Measurements from ENCODE around the gene CNTD1. TPM values are rescaled to one million over a fixed set of nuclear protein-coding genes. Genes with fewer than 3 reads are reported as not detected.
A peak's percentile ranks its signal among the peaks of the same experiment; 100 is the strongest.
"Not testable (repeated sequence)": the region's sequence is repeated elsewhere in the genome, so short reads cannot be mapped to it uniquely, and the experiment has no call there.

CNTD1 gene
- polyA plus RNA-seq, 4 donors, result 1.4 to 3.6 (median 2.3) TPM

DNA sequence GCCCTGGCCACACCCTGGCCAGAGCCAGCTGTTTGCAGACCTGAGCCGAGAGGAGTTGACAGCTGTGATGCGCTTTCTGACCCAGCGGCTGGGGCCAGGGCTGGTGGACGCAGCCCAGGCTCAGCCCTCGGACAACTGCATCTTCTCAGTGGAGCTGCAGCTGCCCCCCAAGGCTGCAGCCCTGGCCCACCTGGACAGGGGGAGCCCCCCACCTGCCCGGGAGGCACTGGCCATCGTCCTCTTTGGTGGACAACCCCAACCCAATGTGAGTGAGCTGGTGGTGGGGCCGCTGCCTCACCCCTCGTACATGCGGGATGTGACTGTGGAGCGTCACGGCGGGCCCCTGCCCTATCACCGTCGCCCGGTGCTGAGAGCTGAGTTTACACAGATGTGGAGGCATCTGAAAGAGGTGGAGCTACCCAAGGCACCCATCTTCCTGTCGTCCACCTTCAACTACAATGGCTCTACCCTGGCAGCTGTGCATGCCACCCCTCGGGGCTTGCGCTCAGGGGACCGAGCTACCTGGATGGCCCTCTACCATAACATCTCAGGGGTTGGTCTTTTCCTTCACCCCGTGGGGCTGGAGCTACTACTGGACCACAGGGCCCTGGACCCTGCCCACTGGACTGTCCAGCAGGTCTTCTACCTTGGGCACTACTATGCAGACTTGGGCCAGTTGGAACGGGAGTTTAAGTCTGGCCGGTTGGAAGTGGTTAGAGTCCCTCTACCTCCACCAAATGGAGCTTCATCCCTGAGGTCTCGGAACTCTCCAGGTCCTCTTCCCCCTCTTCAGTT lies 46.3 kb downstream of the CNTD1 start:
- no peak for DNase-seq (ENCODE audit: low read depth in 4 of 4, low spot score in 3 of 4)

DNA sequence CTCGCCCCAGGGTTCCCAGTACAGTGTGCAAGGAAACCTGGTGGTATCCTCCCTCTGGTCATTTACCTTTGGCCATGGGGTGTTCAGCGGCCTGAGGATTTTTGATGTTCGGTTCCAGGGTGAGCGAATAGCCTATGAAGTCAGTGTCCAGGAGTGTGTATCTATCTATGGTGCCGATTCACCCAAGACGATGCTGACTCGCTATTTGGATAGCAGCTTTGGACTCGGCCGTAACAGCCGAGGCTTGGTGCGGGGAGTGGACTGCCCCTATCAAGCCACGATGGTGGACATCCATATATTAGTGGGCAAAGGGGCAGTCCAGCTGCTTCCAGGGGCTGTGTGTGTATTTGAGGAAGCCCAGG lies 46.9 kb downstream of the CNTD1 start:
- DNase-seq (ENCODE audit: low read depth in 4 of 4, low spot score in 3 of 4), result no peak

GRCh38 chr17:42845918-42846593 lies 47.4 kb downstream of the CNTD1 start:
- no peak for DNase-seq (ENCODE audit: low read depth in 4 of 4, low spot score in 3 of 4)

DNA sequence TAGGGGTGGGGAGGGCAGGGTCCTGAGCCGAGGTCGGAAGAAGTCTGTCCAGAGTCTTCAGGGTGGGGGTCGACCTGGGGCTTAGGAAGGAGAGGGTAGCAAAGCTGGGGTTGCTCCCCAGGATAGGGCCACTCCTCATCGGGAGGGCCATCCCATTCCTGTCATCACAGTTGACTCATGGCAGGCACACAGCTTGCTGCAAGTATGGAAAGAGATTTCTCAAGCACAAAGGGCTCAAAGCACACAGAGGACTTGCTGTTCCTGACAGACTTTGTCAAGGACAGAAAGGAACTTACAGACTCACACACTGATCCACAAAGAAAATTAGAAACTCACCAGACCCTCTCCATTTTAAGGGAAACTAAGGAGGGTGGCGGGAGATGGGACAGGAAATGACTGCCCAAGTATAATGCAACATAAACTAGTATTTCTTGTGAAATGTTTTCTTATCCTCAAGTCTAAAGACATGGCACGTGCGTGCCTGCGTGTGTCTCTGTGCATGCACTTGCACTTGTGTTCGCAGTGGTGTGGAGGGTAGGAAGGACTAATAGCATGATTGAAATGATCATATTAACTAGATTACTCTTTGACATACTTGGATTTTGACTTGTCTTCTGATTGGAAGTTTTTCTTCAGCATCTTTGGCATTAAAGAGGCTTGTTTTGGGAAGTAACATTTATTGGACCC lies 48.1 kb downstream of the CNTD1 start:
- no peak for DNase-seq (ENCODE audit: low read depth in 4 of 4, low spot score in 3 of 4)

DNA sequence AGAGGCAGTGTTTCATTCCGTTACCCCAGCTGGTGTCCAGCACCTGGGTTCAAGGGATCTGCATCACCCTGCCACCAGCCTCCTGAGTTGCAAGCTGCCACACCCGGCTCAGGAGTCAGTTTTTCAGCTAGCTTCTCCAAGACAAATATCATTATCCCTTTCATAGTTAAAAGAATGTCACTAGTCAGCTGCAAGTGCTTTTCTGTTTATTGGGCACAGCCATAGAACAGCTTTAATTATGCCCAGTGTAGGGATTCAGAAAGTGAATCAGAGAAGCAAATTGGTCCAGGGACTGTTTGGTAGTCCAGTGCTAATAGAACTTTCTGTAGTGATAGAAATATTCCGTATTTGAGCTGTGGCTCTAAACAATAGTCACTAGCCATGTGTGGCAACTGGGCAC lies 49.4 kb downstream of the CNTD1 start:
- DNase-seq (ENCODE audit: low read depth in 4 of 4, low spot score in 3 of 4), result no peak

DNA sequence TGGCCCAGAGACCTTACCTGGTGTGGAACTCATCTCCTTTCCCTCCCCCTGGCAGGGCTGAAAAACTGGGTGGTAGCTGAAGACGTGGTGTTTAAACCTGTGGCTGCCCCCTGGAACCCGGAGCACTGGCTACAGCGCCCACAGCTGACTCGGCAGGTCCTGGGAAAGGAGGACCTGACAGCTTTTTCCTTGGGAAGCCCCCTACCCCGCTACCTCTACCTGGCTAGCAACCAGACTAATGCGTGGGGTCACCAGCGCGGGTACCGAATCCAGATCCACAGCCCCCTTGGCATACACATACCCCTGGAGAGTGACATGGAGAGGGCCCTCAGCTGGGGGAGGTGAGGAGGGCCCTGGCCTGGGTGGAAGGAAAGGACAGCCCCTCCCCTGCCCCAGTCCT lies 50.4 kb downstream of the CNTD1 start:
- no peak for DNase-seq (ENCODE audit: low read depth in 4 of 4, low spot score in 3 of 4)

DNA sequence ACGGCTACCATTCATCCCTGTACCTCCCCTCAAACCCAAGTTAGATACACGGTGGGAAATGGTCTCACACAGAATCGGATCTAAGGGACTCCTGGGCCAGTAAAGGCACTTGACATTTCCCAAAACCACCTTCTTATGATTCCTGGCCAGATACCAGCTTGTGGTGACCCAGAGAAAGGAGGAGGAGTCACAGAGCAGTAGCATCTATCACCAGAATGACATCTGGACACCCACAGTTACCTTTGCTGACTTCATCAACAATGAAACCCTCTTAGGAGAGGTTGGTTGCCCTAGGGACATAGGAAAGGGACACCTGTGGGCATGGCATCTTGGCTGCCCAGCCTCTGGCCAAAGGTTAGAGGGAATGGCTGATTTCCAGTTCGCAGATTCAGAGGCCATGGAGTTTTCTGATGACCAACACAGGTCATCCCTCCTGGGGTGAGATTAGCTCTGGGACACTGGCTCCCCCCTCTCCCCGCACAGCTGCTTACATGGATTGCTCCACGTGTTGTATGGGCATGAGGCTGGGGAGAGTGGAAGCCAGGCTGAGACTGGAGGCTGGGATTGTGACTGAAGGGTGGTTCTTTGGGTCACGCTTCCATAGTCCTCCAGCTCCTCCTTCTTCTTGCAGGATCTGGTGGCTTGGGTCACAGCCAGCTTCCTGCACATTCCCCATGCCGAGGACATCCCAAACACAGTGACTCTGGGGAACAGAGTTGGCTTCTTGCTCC lies 51.0 kb downstream of the CNTD1 start:
- peak in 1 of 4 donors; percentile 12 for DNase-seq (ENCODE audit: low read depth in 4 of 4, low spot score in 3 of 4)

GRCh38 chr17:42850954-42851353 lies 52.3 kb downstream of the CNTD1 start, which contains the start of gene AOC3:
AOC3 (plus strand) TSS chr17:42851199; CDS start chr17:42851344, 145 bp downstream.
- no peak for DNase-seq (ENCODE audit: low read depth in 4 of 4, low spot score in 3 of 4)

DNA sequence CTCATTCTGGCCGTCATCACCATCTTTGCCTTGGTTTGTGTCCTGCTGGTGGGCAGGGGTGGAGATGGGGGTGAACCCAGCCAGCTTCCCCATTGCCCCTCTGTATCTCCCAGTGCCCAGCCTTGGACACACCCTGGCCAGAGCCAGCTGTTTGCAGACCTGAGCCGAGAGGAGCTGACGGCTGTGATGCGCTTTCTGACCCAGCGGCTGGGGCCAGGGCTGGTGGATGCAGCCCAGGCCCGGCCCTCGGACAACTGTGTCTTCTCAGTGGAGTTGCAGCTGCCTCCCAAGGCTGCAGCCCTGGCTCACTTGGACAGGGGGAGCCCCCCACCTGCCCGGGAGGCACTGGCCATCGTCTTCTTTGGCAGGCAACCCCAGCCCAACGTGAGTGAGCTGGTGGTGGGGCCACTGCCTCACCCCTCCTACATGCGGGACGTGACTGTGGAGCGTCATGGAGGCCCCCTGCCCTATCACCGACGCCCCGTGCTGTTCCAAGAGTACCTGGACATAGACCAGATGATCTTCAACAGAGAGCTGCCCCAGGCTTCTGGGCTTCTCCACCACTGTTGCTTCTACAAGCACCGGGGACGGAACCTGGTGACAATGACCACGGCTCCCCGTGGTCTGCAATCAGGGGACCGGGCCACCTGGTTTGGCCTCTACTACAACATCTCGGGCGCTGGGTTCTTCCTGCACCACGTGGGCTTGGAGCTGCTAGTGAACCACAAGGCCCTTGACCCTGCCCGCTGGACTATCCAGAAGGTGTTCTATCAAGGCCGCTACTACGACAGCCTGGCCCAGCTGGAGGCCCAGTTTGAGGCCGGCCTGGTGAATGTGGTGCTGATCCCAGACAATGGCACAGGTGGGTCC lies 52.9 kb downstream of the CNTD1 start:
- DNase-seq (ENCODE audit: low read depth in 4 of 4, low spot score in 3 of 4), result not testable (repeated sequence)

DNA sequence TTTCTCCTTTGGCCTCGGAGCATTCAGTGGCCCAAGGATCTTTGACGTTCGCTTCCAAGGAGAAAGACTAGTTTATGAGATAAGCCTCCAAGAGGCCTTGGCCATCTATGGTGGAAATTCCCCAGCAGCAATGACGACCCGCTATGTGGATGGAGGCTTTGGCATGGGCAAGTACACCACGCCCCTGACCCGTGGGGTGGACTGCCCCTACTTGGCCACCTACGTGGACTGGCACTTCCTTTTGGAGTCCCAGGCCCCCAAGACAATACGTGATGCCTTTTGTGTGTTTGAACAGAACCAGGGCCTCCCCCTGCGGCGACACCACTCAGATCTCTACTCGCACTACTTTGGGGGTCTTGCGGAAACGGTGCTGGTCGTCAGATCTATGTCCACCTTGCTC lies 53.7 kb downstream of the CNTD1 start:
- DNase-seq (ENCODE audit: low read depth in 4 of 4, low spot score in 3 of 4), result no peak

DNA sequence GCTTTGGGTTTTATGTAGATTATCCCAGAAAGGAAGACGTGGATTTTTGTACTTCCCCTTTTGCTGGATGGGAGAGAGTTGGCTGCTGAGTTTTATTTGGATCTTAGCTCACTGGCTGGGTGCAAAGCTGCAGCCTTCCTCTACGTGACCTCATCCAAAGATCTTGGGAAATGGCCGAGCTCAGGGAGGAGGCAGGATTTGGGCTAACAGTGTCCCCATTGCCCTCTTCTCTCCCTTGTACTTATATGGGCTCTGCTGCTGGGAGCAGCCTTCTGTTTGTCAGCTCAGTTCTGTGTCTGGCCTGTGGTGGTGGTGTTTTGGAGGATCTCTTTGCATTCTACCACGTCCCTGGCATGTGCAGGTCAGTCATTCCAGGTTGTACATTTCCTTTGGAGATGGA lies 54.3 kb downstream of the CNTD1 start:
- no peak for DNase-seq (ENCODE audit: low read depth in 4 of 4, low spot score in 3 of 4)

GRCh38 chr17:42853597-42853967 lies 54.9 kb downstream of the CNTD1 start:
- no peak for DNase-seq (ENCODE audit: low read depth in 4 of 4, low spot score in 3 of 4)

GRCh38 chr17:42853968-42854790 lies 55.5 kb downstream of the CNTD1 start:
- no peak for DNase-seq (ENCODE audit: low read depth in 4 of 4, low spot score in 3 of 4)

DNA sequence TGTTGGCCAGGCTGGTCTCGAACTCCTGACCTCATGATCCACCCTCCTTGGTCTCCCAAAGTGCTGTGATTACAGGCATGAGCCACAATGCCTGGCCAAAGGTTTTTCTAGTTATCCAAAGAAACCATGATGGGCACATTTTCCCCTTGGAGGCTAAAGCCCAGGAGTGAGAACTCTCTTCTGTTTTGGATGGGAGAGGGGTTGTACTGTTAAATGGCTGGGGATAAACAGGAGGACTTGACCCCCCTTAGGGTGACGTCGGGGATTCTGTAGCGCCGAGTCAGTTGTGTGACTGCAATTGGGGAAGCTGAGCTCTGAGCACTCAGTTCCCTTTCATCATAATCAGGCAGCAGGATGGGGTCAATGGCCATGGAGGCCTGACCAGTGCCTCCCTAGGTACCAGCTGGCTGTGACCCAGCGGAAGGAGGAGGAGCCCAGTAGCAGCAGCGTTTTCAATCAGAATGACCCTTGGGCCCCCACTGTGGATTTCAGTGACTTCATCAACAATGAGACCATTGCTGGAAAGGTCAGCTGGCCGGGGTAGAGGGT lies 56.5 kb downstream of the CNTD1 start:
- no peak for DNase-seq (ENCODE audit: low read depth in 4 of 4, low spot score in 3 of 4)

GRCh38 chr17:42856093-42856492 lies 57.4 kb downstream of the CNTD1 start:
- not testable (repeated sequence) for DNase-seq (ENCODE audit: low read depth in 4 of 4, low spot score in 3 of 4)

DNA sequence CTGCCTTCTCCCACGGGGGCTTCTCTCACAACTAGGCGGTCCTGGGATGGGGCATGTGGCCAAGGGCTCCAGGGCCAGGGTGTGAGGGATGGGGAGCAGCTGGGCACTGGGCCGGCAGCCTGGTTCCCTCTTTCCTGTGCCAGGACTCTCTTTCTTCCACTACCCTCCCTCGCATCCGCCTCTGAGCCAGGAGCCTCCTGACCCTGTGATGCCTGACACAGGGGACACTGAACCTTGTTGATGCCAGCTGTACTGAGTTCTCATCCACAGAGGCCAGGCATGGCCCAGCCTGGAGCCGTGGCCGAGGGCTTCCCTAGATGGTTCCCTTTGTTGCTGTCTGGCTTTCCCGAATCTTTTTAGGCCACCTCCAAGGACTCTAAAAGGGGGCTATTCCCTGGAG lies 57.9 kb downstream of the CNTD1 start:
- not testable (repeated sequence) for DNase-seq (ENCODE audit: low read depth in 4 of 4, low spot score in 3 of 4)

GRCh38 chr17:42857389-42857788 lies 58.7 kb downstream of the CNTD1 start:
- no peak for DNase-seq (ENCODE audit: low read depth in 4 of 4, low spot score in 3 of 4)

Data from left renal pelvis (tissue), 4 donors.